ENCODE measurements around the gene ITPA. TPM values are rescaled to one million over a fixed set of nuclear protein-coding genes. Genes with fewer than 3 reads are reported as not detected.

ITPA gene
- total and polyA plus RNA-seq, 2 of the 8 experiments (the other 6 are each of a cell fraction or from before 2014, with no cell fraction given): 88.2 to 94.0 TPM

GRCh38 chr20:3180319-3180718 is 29.0 kb upstream of the ITPA start (continued):
- TF ChIP-seq SRF (IDR thresholded peaks at IDR 0.05; ENCODE audit: low read depth, low read length): no peak
- TF ChIP-seq TAF1 (IDR thresholded peaks at IDR 0.05; ENCODE audit: low read depth, low read length): no peak
- no peak for TF ChIP-seq JUND (IDR thresholded peaks at IDR 0.05; ENCODE audit: low read length)
- no peak for TF ChIP-seq TEAD4 (IDR thresholded peaks at IDR 0.05; ENCODE audit: low read depth, low read length)
- no peak for TF ChIP-seq POLR2A (IDR thresholded peaks at IDR 0.05; ENCODE audit: control extremely low read depth in 1 of 2, low read depth in 2 of 2, low read length in 2 of 2)
- TF ChIP-seq RXRA (IDR thresholded peaks at IDR 0.05; ENCODE audit: insufficient read depth, low read depth, low read length): no peak
- no peak for TF ChIP-seq SUZ12 (IDR thresholded peaks at IDR 0.05; ENCODE audit: low read length)
